ENCODE data around the gene GMDS. TPM values are rescaled to one million over a fixed set of nuclear protein-coding genes. Genes with fewer than 3 reads are reported as not detected.
A peak's percentile ranks its signal among the peaks of the same experiment; 100 is the strongest.

GMDS gene
- total RNA-seq, 2 donors from 2014 or later, result 25.4 to 29.5 TPM

DNA sequence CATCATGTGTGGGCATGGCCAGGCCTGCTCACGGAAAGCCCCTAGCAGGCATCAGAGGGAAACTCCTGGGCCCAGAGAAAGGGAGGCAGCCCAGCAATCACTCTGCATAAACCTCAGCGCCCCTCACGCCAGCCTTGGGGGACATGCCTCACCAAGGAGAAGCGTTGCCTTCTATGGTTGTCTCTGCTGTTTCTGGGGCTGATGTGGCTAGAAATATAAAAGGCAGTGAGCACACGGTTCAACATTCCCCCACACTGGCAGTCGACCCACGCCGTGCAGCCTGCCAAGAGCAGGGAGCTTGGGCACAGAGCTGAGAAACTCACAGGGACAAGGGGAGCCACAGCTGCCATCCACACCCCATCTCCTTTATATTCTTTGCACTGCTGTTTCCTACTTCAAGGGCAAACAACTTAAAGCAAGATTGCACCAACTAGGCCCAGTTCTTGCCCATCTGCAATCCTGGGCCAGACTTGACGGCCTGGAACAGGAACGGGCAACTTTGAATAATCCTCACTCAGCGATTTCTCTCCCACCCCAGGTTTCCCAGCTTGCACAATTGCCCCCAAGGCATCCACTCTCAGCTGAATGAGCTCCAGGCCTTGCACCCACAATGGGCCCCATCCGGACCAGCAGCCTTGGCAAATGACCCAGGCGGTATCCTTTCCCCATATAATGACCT is 671.2 kb downstream of the GMDS start:
- Mint-ChIP-seq H3K4me3 (no peak overlapping the region), H3K36me3 (ENCODE audit: low read depth) (no peaks in the 10 kb centered on the region), H3K27me3 (ENCODE audit: insufficient read depth) (peaks cover 15% of the 10 kb centered on the region), H3K9me3 (peaks cover 13% of the 10 kb centered on the region), H3K27ac (no peak overlapping the region), H3K4me1 (peaks cover 25% of the 10 kb centered on the region)
- no peaks in the 10 kb centered on the region for H3K36me3 ChIP-seq (ENCODE audit: control insufficient read depth, insufficient read depth, low read length)
- DNase-seq, result peak; percentile 54
- no peak overlapping the region for H3K9ac ChIP-seq (ENCODE audit: extremely low read depth, low read length, poor library complexity, severe bottlenecking)
- no peak overlapping the region for H3K27ac ChIP-seq (ENCODE audit: low read depth, low read length)
- H3K27me3 ChIP-seq (ENCODE audit: control insufficient read depth, insufficient read depth, low read length, poor library complexity, severe bottlenecking), result no peaks in the 10 kb centered on the region
- TF ChIP-seq, protein P1, sequence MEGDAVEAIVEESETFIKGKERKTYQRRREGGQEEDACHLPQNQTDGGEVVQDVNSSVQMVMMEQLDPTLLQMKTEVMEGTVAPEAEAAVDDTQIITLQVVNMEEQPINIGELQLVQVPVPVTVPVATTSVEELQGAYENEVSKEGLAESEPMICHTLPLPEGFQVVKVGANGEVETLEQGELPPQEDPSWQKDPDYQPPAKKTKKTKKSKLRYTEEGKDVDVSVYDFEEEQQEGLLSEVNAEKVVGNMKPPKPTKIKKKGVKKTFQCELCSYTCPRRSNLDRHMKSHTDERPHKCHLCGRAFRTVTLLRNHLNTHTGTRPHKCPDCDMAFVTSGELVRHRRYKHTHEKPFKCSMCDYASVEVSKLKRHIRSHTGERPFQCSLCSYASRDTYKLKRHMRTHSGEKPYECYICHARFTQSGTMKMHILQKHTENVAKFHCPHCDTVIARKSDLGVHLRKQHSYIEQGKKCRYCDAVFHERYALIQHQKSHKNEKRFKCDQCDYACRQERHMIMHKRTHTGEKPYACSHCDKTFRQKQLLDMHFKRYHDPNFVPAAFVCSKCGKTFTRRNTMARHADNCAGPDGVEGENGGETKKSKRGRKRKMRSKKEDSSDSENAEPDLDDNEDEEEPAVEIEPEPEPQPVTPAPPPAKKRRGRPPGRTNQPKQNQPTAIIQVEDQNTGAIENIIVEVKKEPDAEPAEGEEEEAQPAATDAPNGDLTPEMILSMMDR (conservative IDR thresholded peaks at IDR 0.05), result no peak
- H3K4me1 ChIP-seq (ENCODE audit: control insufficient read depth, insufficient read depth, low read length), result peaks cover 13% of the 10 kb centered on the region
- no peak overlapping the region for H3K4me3 ChIP-seq (ENCODE audit: low read length)
- peaks cover 12% of the 10 kb centered on the region for H3K9me3 ChIP-seq (ENCODE audit: control insufficient read depth, low read length)
- 78 to 84% methylated on average over 6 to 13 of the region's 13 CpGs for WGBS, 2 experiments (ENCODE audit: insufficient coverage in 1 of 2, insufficient read length in 1 of 2)

Data from endodermal cell (in vitro differentiated cells).